ENCODE results near the gene IFT43. TPM values are rescaled to one million over a fixed set of nuclear protein-coding genes. Genes with fewer than 3 reads are reported as not detected.

IFT43 gene
- total RNA-seq = 10 to 100 TPM; 14.1 to 15.0 TPM

DNA sequence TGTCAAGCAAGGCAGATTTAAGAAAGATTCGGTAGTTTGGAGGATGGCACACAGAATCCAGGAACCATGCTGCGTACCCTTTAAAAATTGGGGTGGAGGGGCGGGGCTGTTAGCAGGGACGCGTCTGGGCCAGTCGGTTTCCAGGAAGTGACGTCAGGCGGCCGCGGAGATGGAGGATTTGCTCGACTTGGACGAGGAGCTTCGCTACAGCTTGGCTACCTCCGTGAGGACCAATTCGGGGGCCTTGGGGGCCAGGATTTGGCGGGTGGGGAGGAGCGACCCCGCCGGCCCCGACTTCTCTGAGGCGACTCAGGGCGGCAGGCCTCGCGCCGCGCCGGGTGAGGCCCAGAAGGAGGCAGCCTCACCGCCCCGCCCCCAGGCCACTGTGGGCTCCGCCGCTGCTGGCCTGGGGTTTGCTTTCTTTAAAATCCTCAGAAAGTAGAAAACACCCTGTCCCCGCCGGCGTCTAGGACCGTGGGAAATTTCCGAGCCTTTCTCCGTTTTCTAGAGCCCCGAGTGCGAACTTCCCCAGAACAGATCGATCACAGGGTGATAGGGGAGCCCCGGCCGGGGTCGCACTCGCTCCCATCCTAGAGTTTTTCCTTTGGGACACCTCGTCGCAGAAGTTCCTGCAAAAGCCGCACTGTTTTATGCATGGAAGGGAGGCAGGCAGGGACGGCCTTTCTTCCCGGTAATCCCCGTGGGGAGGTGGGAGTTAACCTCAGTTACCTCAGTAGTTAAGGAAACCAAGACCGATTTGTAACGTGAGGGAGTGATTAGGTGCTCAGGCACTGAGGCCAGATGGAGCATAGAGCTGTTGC is at the start of gene IFT43:
IFT43 (plus strand) TSS at position 146 of the 821 bp plus-strand sequence; CDS start at position 170, 24 bp downstream.
- Mint-ChIP-seq H3K4me1 (ENCODE audit: low read depth) (peaks cover 26% of the 10 kb centered on the region), H3K27me3 (peaks cover 2% of the 10 kb centered on the region), H3K4me3 (peak within 1 kb of the TSS; percentile 81), H3K27ac (peak within 1 kb of the TSS; percentile 29), H3K36me3 (peaks cover 4% of the 10 kb centered on the region), H3K9me3 (no peaks in the 10 kb centered on the region)
- CTCF ChIA-PET = interaction anchor here (0.6 to 12.0 kb wide), 5 partner anchors 79 to 683 kb away, joined by 3 to 181 read pairs (median 3); no protein-coding TSS in a partner anchor
- peak; percentile 94 for DNase-seq
- intact Hi-C loops (cut with micrococcal nuclease) = loop anchor here (1.0 kb wide), 1 partner anchor 166 kb away; no protein-coding TSS in a partner anchor
- POLR2A ChIA-PET = interaction anchor here (0.6 kb wide), 1 partner anchor 437 kb away, joined by 3 read pairs; no protein-coding TSS in a partner anchor

- no peak overlapping the region for H3K4me3 Mint-ChIP-seq
Observed at GRCh38 chr14:75939200-75939599, 46.4 kb upstream of the IFT43 start.

DNA sequence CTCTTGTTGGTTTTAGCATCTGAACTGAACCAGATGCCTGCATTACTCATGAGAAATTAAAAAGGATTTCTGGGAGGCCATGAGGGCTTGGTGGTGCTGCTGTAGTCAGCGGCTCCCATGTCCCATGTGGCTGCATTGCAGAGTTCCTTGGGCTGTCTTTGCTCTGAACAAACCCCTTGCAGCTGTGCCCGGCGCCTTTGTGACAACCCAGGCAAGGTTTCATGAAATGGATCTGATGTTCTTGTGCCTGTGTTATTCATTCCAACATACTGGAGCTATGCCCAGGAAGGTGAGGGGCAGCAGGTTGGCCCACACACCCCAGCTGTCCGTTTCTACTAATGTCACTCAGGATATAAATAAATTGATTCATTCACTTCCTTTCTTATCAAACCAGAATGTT is 44.5 kb upstream of the IFT43 start:
- H3K27ac Mint-ChIP-seq = no peak overlapping the region
- H3K36me3 Mint-ChIP-seq = no peaks in the 10 kb centered on the region
- ChIA-PET CTCF (no interaction called here), POLR2A (no interaction called here)
- no peaks in the 10 kb centered on the region for H3K4me1 Mint-ChIP-seq (ENCODE audit: low read depth)
- no peaks in the 10 kb centered on the region for H3K9me3 Mint-ChIP-seq
- no peak overlapping the region for H3K4me3 Mint-ChIP-seq
- no peak for DNase-seq
- intact Hi-C loops (cut with micrococcal nuclease) = no loop called here
- no peaks in the 10 kb centered on the region for H3K27me3 Mint-ChIP-seq

More at GRCh38 chr14:75939200-75939599, 46.4 kb upstream of the IFT43 start:
- no peak overlapping the region for H3K27ac Mint-ChIP-seq
- intact Hi-C loops (cut with micrococcal nuclease) = no loop called here
- no peaks in the 10 kb centered on the region for H3K9me3 Mint-ChIP-seq
- H3K36me3 Mint-ChIP-seq = no peaks in the 10 kb centered on the region
- H3K27me3 Mint-ChIP-seq = no peaks in the 10 kb centered on the region
- POLR2A ChIA-PET = interaction anchor here (0.8 kb wide), 1 partner anchor 11 kb away, joined by 3 read pairs; no protein-coding TSS in a partner anchor
- H3K4me1 Mint-ChIP-seq (ENCODE audit: low read depth) = no peaks in the 10 kb centered on the region
- no peak for DNase-seq
- CTCF ChIA-PET = interaction anchor here (1.0 to 1.6 kb wide), 2 partner anchors 32 to 43 kb away, joined by 4 to 6 read pairs; no protein-coding TSS in a partner anchor

DNA sequence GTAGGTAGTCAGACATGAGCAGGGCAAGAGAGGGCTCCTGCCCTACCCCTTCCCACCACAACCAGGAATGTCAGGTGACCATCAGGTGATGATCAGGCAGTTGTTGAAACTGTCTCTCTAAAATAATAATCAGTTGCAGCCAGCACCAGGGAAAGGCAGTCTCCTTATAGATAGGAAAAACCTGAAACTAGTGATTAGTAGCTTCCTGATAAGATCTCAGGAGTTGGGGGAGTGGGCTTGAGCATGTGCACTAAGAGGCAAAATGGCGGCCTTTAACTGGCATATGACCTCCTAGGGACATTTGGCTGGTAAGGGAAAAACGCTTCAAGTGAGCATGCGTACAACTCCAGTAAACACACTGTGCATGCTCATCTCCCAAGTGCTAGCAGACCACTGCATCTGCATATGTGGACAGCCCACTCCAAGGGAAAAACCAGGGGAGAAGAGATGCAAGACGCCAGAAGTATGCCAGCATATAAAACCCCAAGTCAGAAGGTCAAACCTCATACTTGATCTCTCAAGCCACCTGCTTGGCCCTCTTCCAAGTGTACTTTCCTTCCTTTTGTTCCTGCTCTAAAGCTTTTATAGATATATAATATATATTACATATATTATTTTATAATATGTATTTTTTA is 40.8 kb upstream of the IFT43 start:
- Mint-ChIP-seq H3K4me1 (ENCODE audit: low read depth) (no peaks in the 10 kb centered on the region), H3K9me3 (no peaks in the 10 kb centered on the region), H3K36me3 (no peaks in the 10 kb centered on the region), H3K4me3 (no peak overlapping the region), H3K27me3 (no peaks in the 10 kb centered on the region), H3K27ac (no peak overlapping the region)
- DNase-seq = no peak
- ChIA-PET CTCF (no interaction called here), POLR2A (no interaction called here)
- intact Hi-C loops (cut with micrococcal nuclease) = no loop called here

- no peak for DNase-seq
- H3K4me3 Mint-ChIP-seq = no peak overlapping the region
- H3K27me3 Mint-ChIP-seq = no peaks in the 10 kb centered on the region
- H3K4me1 Mint-ChIP-seq (ENCODE audit: low read depth) = no peaks in the 10 kb centered on the region
- peaks cover 1% of the 10 kb centered on the region for H3K9me3 Mint-ChIP-seq
- no peak overlapping the region for H3K27ac Mint-ChIP-seq
- intact Hi-C loops (cut with micrococcal nuclease) = no loop called here
- CTCF ChIA-PET = no interaction called here
- peaks cover 3% of the 10 kb centered on the region for H3K36me3 Mint-ChIP-seq
- POLR2A ChIA-PET = no interaction called here
Observed at GRCh38 chr14:75946785-75947184, 38.8 kb upstream of the IFT43 start.

- no peaks in the 10 kb centered on the region for H3K4me1 Mint-ChIP-seq (ENCODE audit: low read depth)
- peaks cover 9% of the 10 kb centered on the region for H3K9me3 Mint-ChIP-seq
- POLR2A ChIA-PET = no interaction called here
- H3K27me3 Mint-ChIP-seq = no peaks in the 10 kb centered on the region
- DNase-seq = no peak
- peaks cover 9% of the 10 kb centered on the region for H3K36me3 Mint-ChIP-seq
- intact Hi-C loops (cut with micrococcal nuclease) = no loop called here
- H3K27ac Mint-ChIP-seq = no peak overlapping the region
- CTCF ChIA-PET = no interaction called here
- no peak overlapping the region for H3K4me3 Mint-ChIP-seq
Observed at GRCh38 chr14:75952489-75952888, 33.1 kb upstream of the IFT43 start.

- intact Hi-C loops (cut with micrococcal nuclease) = no loop called here
- H3K4me3 Mint-ChIP-seq = no peak overlapping the region
- no peaks in the 10 kb centered on the region for H3K9me3 Mint-ChIP-seq
- DNase-seq = no peak
- H3K36me3 Mint-ChIP-seq = peaks cover 3% of the 10 kb centered on the region
- no peak overlapping the region for H3K27ac Mint-ChIP-seq
- CTCF ChIA-PET = interaction anchor here (1.0 kb wide), 1 partner anchor 9 kb away, joined by 4 read pairs; no protein-coding TSS in a partner anchor
- H3K27me3 Mint-ChIP-seq = no peaks in the 10 kb centered on the region
- POLR2A ChIA-PET = no interaction called here
- H3K4me1 Mint-ChIP-seq (ENCODE audit: low read depth) = no peaks in the 10 kb centered on the region
Observed at GRCh38 chr14:75959031-75959430, 26.5 kb upstream of the IFT43 start.

DNA sequence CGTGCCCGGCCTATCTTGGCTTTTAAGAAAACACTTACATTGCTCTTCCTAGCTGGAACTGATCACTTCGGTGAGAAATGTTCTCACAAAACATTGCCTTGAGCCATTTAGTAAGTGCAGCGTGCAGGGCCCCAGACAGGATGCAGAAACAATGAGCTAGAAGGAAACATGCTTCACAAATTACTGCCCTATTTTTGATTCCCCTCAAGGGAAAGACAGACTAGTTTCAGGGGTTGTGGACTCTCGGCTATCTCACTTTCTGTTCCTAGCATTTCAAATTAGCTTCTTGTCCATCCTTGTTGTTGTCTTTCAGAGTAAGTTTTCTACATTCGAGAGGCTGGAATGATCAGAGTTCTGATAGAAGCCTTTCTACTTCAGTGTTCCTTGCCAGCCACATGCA is 25.3 kb upstream of the IFT43 start:
- no peak overlapping the region for H3K4me3 Mint-ChIP-seq
- intact Hi-C loops (cut with micrococcal nuclease) = no loop called here
- H3K27ac Mint-ChIP-seq = no peak overlapping the region
- ChIA-PET CTCF (no interaction called here), POLR2A (no interaction called here)
- no peaks in the 10 kb centered on the region for H3K4me1 Mint-ChIP-seq (ENCODE audit: low read depth)
- H3K36me3 Mint-ChIP-seq = no peaks in the 10 kb centered on the region
- no peak for DNase-seq
- H3K9me3 Mint-ChIP-seq = no peaks in the 10 kb centered on the region
- H3K27me3 Mint-ChIP-seq = no peaks in the 10 kb centered on the region

GRCh38 chr14:75961662-75962061 is 23.9 kb upstream of the IFT43 start:
- intact Hi-C loops (cut with micrococcal nuclease) = no loop called here
- Mint-ChIP-seq H3K27ac (no peak overlapping the region), H3K4me1 (ENCODE audit: low read depth) (no peaks in the 10 kb centered on the region), H3K4me3 (no peak overlapping the region), H3K36me3 (no peaks in the 10 kb centered on the region), H3K9me3 (no peaks in the 10 kb centered on the region), H3K27me3 (no peaks in the 10 kb centered on the region)
- ChIA-PET POLR2A (no interaction called here), CTCF (interaction anchor here (1.3 kb wide), 1 partner anchor 55 kb away, joined by 3 read pairs; no protein-coding TSS in a partner anchor)
- no peak for DNase-seq

DNA sequence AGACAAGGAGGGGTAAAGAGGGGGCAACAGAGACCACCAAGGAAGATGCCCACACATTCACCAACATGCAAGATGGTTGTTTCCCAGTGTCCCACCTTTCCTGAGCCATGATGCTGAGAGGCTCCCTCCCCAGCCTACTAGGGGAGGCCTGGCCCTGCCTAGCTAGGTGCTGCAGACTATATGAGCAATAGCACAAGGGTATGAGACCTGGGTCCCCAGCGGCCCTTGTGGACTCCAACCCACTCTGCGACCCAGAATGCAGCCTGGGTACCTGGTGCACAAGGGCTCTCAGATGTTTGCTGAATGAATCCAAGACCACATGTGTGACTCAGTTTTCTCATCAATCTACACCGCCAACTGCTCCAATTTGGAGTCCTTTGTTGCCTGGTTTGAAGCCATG is 17.7 kb upstream of the IFT43 start:
- H3K27me3 Mint-ChIP-seq = no peaks in the 10 kb centered on the region
- H3K9me3 Mint-ChIP-seq = no peaks in the 10 kb centered on the region
- intact Hi-C loops (cut with micrococcal nuclease) = no loop called here
- H3K36me3 Mint-ChIP-seq = no peaks in the 10 kb centered on the region
- CTCF ChIA-PET = no interaction called here
- POLR2A ChIA-PET = no interaction called here
- no peak overlapping the region for H3K4me3 Mint-ChIP-seq
- no peak for DNase-seq
- no peaks in the 10 kb centered on the region for H3K4me1 Mint-ChIP-seq (ENCODE audit: low read depth)
- H3K27ac Mint-ChIP-seq = no peak overlapping the region

DNA sequence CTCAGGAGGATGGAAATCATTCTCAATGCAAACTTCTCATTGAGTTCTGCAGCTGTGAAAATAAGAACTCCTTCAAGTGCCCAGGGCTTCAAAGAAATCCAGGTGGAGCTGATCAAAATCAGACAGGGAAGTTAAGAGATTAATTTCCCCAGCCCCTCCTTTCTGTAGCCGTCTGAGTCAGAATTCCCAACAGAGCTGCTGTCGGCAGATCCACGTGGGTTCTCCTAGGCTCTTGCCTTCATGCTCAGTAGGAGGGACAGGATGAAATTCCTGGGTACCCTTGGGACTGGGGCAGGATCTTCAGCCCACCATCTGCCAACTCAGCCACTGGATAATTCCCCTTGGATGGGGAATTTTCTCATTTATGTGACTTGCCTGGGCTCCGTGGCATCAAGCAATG is 17.1 kb upstream of the IFT43 start:
- ChIA-PET CTCF (no interaction called here), POLR2A (no interaction called here)
- no peaks in the 10 kb centered on the region for H3K9me3 Mint-ChIP-seq

DNA sequence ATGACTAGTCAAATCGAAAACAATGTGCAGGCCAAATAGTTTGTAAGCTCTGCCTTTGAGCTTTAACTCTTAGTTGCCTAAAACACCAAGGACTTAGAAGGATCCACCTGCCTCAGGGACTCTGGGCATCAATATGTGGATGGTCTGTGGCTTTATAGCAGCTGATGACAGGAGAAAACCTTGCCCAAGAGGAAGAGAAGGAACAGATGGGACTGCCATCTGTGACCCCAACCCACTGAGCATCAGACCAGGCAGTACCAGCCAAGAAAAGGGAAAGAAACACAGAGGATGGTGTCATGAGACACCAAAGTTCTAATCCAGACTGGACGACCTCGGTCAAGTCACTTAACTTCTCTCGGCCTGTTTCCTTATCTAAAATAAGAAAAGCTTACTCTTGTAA is 16.4 kb upstream of the IFT43 start:
- ChIA-PET POLR2A (no interaction called here), CTCF (interaction anchor here (0.7 to 1.8 kb wide), 2 partner anchors 10 to 62 kb away, joined by 3 to 7 read pairs; no protein-coding TSS in a partner anchor)
- DNase-seq = no peak
- no peaks in the 10 kb centered on the region for H3K4me1 Mint-ChIP-seq (ENCODE audit: low read depth)
- no peaks in the 10 kb centered on the region for H3K27me3 Mint-ChIP-seq
- H3K4me3 Mint-ChIP-seq = no peak overlapping the region
- H3K9me3 Mint-ChIP-seq = no peaks in the 10 kb centered on the region
- no peak overlapping the region for H3K27ac Mint-ChIP-seq
- no peaks in the 10 kb centered on the region for H3K36me3 Mint-ChIP-seq
- intact Hi-C loops (cut with micrococcal nuclease) = no loop called here

More for the DNA sequence above, 17.1 kb upstream of the IFT43 start:
- Mint-ChIP-seq H3K36me3 (no peaks in the 10 kb centered on the region), H3K27ac (no peak overlapping the region), H3K4me1 (ENCODE audit: low read depth) (no peaks in the 10 kb centered on the region), H3K4me3 (no peak overlapping the region), H3K27me3 (no peaks in the 10 kb centered on the region)
- no peak for DNase-seq
- intact Hi-C loops (cut with micrococcal nuclease) = no loop called here

Measured in activated CD4-positive, alpha-beta memory T cell treated with anti-CD3 and anti-CD28 coated beads for 36 hours (primary cell).